Activated T-cell treated with anti-CD3 and anti-CD28 coated beads, Interleukin-2, amount 50 U/mL, for 48 hours (primary cell): ENCODE data around the gene PLPP1.

Experiments used
- DNase-seq, 2 experiments: peaks; one replicate each; pipeline ENCODE4 v3.0.0-alpha.2; 2020

The PLPP1 gene

GRCh38 chr5:55441107-55441771 lies 93.5 kb downstream of the PLPP1 start:
- DNase-seq, result no peak

GRCh38 chr5:55440188-55440646 lies 94.5 kb downstream of the PLPP1 start:
- DNase-seq, result peak; percentile 36 to 44

GRCh38 chr5:55438998-55439397 lies 95.8 kb downstream of the PLPP1 start:
- no peak for DNase-seq

- no peak for DNase-seq
Observed at GRCh38 chr5:55437859-55438206, 96.9 kb downstream of the PLPP1 start.

- DNase-seq, result no peak
Observed at GRCh38 chr5:55437452-55437851, 97.3 kb downstream of the PLPP1 start.

GRCh38 chr5:55432549-55432948 lies 102.2 kb downstream of the PLPP1 start:
- no peak for DNase-seq

- DNase-seq, result no peak
Observed at GRCh38 chr5:55429613-55430253, 105.0 kb downstream of the PLPP1 start.

- no peak for DNase-seq
Observed at GRCh38 chr5:55429221-55429612, 105.5 kb downstream of the PLPP1 start.

GRCh38 chr5:55427157-55427556 lies 107.6 kb downstream of the PLPP1 start:
- DNase-seq, result no peak

GRCh38 chr5:55426455-55426854 lies 108.3 kb downstream of the PLPP1 start:
- DNase-seq, result no peak

GRCh38 chr5:55421074-55421529 lies 113.7 kb downstream of the PLPP1 start:
- DNase-seq, result peak; percentile 51

GRCh38 chr5:55418994-55419968 lies 115.5 kb downstream of the PLPP1 start:
- DNase-seq, result no peak

- DNase-seq, result no peak
Observed at GRCh38 chr5:55416306-55416705, 118.5 kb downstream of the PLPP1 start.

GRCh38 chr5:55415071-55415470 lies 119.7 kb downstream of the PLPP1 start:
- DNase-seq, result no peak

GRCh38 chr5:55413644-55414043 lies 121.1 kb downstream of the PLPP1 start:
- DNase-seq, result no peak

- no peak for DNase-seq
Observed at GRCh38 chr5:55411876-55412275, 122.9 kb downstream of the PLPP1 start.

- DNase-seq, result no peak
Observed at GRCh38 chr5:55410845-55411244, 123.9 kb downstream of the PLPP1 start.

- DNase-seq, result no peak
Observed at GRCh38 chr5:55409775-55410174, 125.0 kb downstream of the PLPP1 start.

GRCh38 chr5:55407984-55408383 lies 126.8 kb downstream of the PLPP1 start:
- no peak for DNase-seq

GRCh38 chr5:55407059-55407684 lies 127.6 kb downstream of the PLPP1 start:
- no peak for DNase-seq

- DNase-seq, result no peak
Observed at GRCh38 chr5:55406292-55406691, 128.5 kb downstream of the PLPP1 start.

- no peak for DNase-seq
Observed at GRCh38 chr5:55402199-55402598, 132.6 kb downstream of the PLPP1 start.
